Spleen (tissue), 11 donors: ENCODE results near the gene CDC5L. TPM values are rescaled to one million over a fixed set of nuclear protein-coding genes. Genes with fewer than 3 reads are reported as not detected.

Experiments used
- DNase-seq: peaks from one replicate; pipeline ENCODE4 v3.0.0-alpha.2; 2020
- H3K27ac ChIP-seq, 8 donors: fragments of 200-600 bp; sonication (generic) in 7 of 8; 1 replicate in 4 of 8; 2 replicates in 4 of 8; pipeline versions ENCODE4 v1.5.0 to v1.8.0; 2016 to 2021; ENCODE audit warnings: inconsistent platforms in 4 of 8, mild to moderate bottlenecking in 4 of 8, moderate library complexity in 1 of 8
- H3K27me3 ChIP-seq, 7 donors: fragments of 200-600 bp; sonication (generic) in 6 of 7; replicated peaks in 1 of 7; 1 replicate in 4 of 7; 2 replicates in 3 of 7; pipeline versions ENCODE4 v1.5.0 to v1.8.0; 2016 to 2021; ENCODE audit warnings: inconsistent platforms in 3 of 7, mild to moderate bottlenecking in 1 of 7
- H3K36me3 ChIP-seq, 6 donors: fragments of 200-600 bp; sonication (generic) in 5 of 6; 1 replicate in 4 of 6; 2 replicates in 2 of 6; pipeline versions ENCODE4 v1.5.0 to v1.8.0; 2016 to 2021; ENCODE audit warnings: inconsistent platforms in 2 of 6
- H3K4me1 ChIP-seq, 6 donors: fragments of 200-600 bp; sonication (generic) in 5 of 6; 1 replicate in 3 of 6; 2 replicates in 3 of 6; pipeline versions ENCODE4 v1.5.0 to v1.8.0; 2016 to 2021; ENCODE audit warnings: inconsistent platforms in 3 of 6
- H3K4me3 ChIP-seq, 8 donors: fragments of 200-600 bp; sonication (generic) in 7 of 8; 1 replicate in 4 of 8; 2 replicates in 4 of 8; pipeline versions ENCODE4 v1.5.0 to v1.8.0; 2016 to 2021; ENCODE audit warnings: inconsistent platforms in 4 of 8, mild to moderate bottlenecking in 4 of 8, moderate library complexity in 2 of 8
- H3K9me3 ChIP-seq, 8 donors: fragments of 200-600 bp; sonication (generic) in 7 of 8; 1 replicate in 4 of 8; 2 replicates in 4 of 8; pipeline versions ENCODE4 v1.5.0 to v1.8.0; 2016 to 2021; ENCODE audit warnings: inconsistent platforms in 4 of 8
- CTCF ChIP-seq, 11 experiments: fragments of 200-600 bp in 7 of 11; fragments of 450-650 bp in 4 of 11; sonication (generic) in 4 of 11; IDR thresholded peaks in 8 of 11; conservative IDR thresholded peaks in 3 of 11; 1 replicate in 7 of 11; 2 replicates in 4 of 11; pipeline versions ENCODE4 v1.4.0 to v1.8.0; 2016 to 2021; ENCODE audit warnings: antibody characterized with exemption in 11 of 11, inconsistent platforms in 4 of 11, mild to moderate bottlenecking in 1 of 11
- POLR2A ChIP-seq, 3 donors: fragments of 450-650 bp; IDR thresholded peaks; one replicate each; pipeline ENCODE4 v1.5.1; 2017; ENCODE audit warnings: antibody characterized with exemption in 3 of 3, mild to moderate bottlenecking in 1 of 3
- POLR2AphosphoS5 ChIP-seq, 3 donors: sonication (generic); formaldehyde crosslinking; IDR thresholded peaks; one replicate each; pipeline ENCODE4 v1.5.1; 2017; ENCODE audit warnings: antibody characterized with exemption in 3 of 3
- WGBS, 5 donors: extraction: QIAGEN DNeasy Blood & Tissue Kit in 3 of 5; methylation state at CpG; one replicate each; pipeline versions ENCODE4 v1.1.5 to v1.1.7; 2013 to 2018; 5-methylcytosine and 5-hydroxymethylcytosine counted together
- intact Hi-C: fragments of 100-400 bp; cut with DNase I; formaldehyde crosslinking; loops from one replicate; pipeline ENCODE4 v1.15.0; 2023; ENCODE audit warnings: low total_unique reads
- polyA plus RNA-seq, 3 donors: library from polyadenylated mRNA; stranded (reverse); fragments of 200-250 nt; gene quantifications; one replicate each; pipeline ENCODE4 v1.2.1, GENCODE V29; 2013
- total RNA-seq, 7 donors: library from RNA; depleted of rRNA in 3 of 7; stranded (reverse); fragments of >200 nt in 3 of 7; fragmentation: NEBNext Ultra II Directional in 4 of 7; extraction: Animal tissue kit (Norgen Biotek cat#: 25700) in 4 of 7; gene quantifications; one replicate each; pipeline versions ENCODE4 v1.1.0 to v1.2.1, GENCODE V29; 2016 to 2021
- donor health status: healthy with polysubstance abuse.
- donor health status: DM: no; HTN: no; CAD: no; lungs with moderate emphysema.
- donor health status: DM: no; HTN: no; CAD: no.
- donor health status: Bipolar disorder and iron deficiency.
- donor health status: healthy.
- donor health status: DM: no; HTN: no; CAD: no.
- donor health status: DM: yes; HTN: yes; CAD: no.

The CDC5L gene
- total and polyA plus RNA-seq, 10 donors: 5.3 to 20.3 (median 18.1) TPM

GRCh38 chr6:44451803-44452695, 64.5 kb downstream of the CDC5L start:
- WGBS, 5 donors: 94 to 97% (median 95%) methylated on average over 11 of the region's 11 CpGs
- H3K9me3 ChIP-seq: no peaks in the 10 kb centered on the region
- TF ChIP-seq POLR2A (IDR thresholded peaks at IDR 0.05): no peak
- peak in 1 of 3 donors; percentile 8 for TF ChIP-seq POLR2AphosphoS5 (IDR thresholded peaks at IDR 0.05)
- no peak for DNase-seq
- H3K4me3 ChIP-seq: no peak overlapping the region
- H3K27me3 ChIP-seq: no peaks in the 10 kb centered on the region
- peaks cover 0 to 10% (median 8%) of the 10 kb centered on the region in 6 donors for H3K4me1 ChIP-seq
- intact Hi-C loops: no loop called here
- no peak overlapping the region for H3K27ac ChIP-seq
- peaks cover 0 to 66% (median 24%) of the 10 kb centered on the region in 6 donors for H3K36me3 ChIP-seq

- intact Hi-C loops: no loop called here
Observed at GRCh38 chr6:44452725-44453124, 65.2 kb downstream of the CDC5L start.

GRCh38 chr6:44453146-44453545, 65.6 kb downstream of the CDC5L start:
- no peaks in the 10 kb centered on the region for H3K27me3 ChIP-seq
- H3K36me3 ChIP-seq: peaks cover 0 to 55% (median 15%) of the 10 kb centered on the region in 6 donors
- WGBS, 5 donors: 87 to 98% (median 96%) methylated on average over 1 of the region's 1 CpG
- H3K27ac ChIP-seq: no peak overlapping the region
- H3K9me3 ChIP-seq: no peaks in the 10 kb centered on the region
- intact Hi-C loops: no loop called here
- DNase-seq: no peak
- peaks cover 0 to 21% (median 13%) of the 10 kb centered on the region in 6 donors for H3K4me1 ChIP-seq
- TF ChIP-seq CTCF (IDR thresholded peaks at IDR 0.05 in 8 of 11, conservative IDR thresholded peaks at IDR 0.05 in 3 of 11) (no peak), POLR2A (IDR thresholded peaks at IDR 0.05) (no peak), POLR2AphosphoS5 (IDR thresholded peaks at IDR 0.05) (no peak)
- no peak overlapping the region for H3K4me3 ChIP-seq

More at GRCh38 chr6:44452725-44453124, 65.2 kb downstream of the CDC5L start:
- no peak for DNase-seq
- H3K27me3 ChIP-seq: no peaks in the 10 kb centered on the region
- 91 to 96% (median 94%) methylated on average over 4 of the region's 4 CpGs for WGBS, 5 donors
- H3K4me1 ChIP-seq: peaks cover 0 to 17% (median 12%) of the 10 kb centered on the region in 6 donors
- no peak overlapping the region for H3K4me3 ChIP-seq
- TF ChIP-seq POLR2A (IDR thresholded peaks at IDR 0.05) (no peak), POLR2AphosphoS5 (IDR thresholded peaks at IDR 0.05) (no peak), CTCF (IDR thresholded peaks at IDR 0.05 in 8 of 11, conservative IDR thresholded peaks at IDR 0.05 in 3 of 11) (no peak)
- no peaks in the 10 kb centered on the region for H3K9me3 ChIP-seq
- H3K27ac ChIP-seq: no peak overlapping the region
- peaks cover 0 to 59% (median 19%) of the 10 kb centered on the region in 6 donors for H3K36me3 ChIP-seq

GRCh38 chr6:44454198-44454597, 66.7 kb downstream of the CDC5L start:
- no peak overlapping the region for H3K27ac ChIP-seq
- no peak for TF ChIP-seq POLR2A (IDR thresholded peaks at IDR 0.05)
- TF ChIP-seq CTCF (IDR thresholded peaks at IDR 0.05 in 8 of 11, conservative IDR thresholded peaks at IDR 0.05 in 3 of 11): no peak
- TF ChIP-seq POLR2AphosphoS5 (IDR thresholded peaks at IDR 0.05): no peak
- no peak for DNase-seq
- H3K4me3 ChIP-seq: no peak overlapping the region
- WGBS, 5 donors: 74 to 97% (median 81%) methylated on average over 5 of the region's 5 CpGs
- H3K27me3 ChIP-seq: no peaks in the 10 kb centered on the region
- H3K36me3 ChIP-seq: peaks cover 0 to 44% (median 10%) of the 10 kb centered on the region in 6 donors
- H3K9me3 ChIP-seq: no peaks in the 10 kb centered on the region
- intact Hi-C loops: no loop called here
- H3K4me1 ChIP-seq: peaks cover 0 to 22% (median 13%) of the 10 kb centered on the region in 6 donors
